ENCODE data around the gene NUP188.
"Not testable (repeated sequence)": the region's sequence is repeated elsewhere in the genome, so short reads cannot be mapped to it uniquely, and the experiment has no call there.

Gene NUP188

GRCh38 chr9:129033216-129033615, 85.7 kb downstream of the NUP188 start:
- no peak for DNase-seq

- not testable (repeated sequence) for DNase-seq
Measured at GRCh38 chr9:129035838-129036237, 88.3 kb downstream of the NUP188 start.

GRCh38 chr9:129036241-129036922, 88.9 kb downstream of the NUP188 start, which contains the start of gene MIGA2:
Gene MIGA2, plus strand, starts transcription at chr9:129036626. Its CDS starts 3,969 bp downstream, at chr9:129040595.
- DNase-seq, result peak; percentile 94 to 96

- DNase-seq, result no peak
Measured at GRCh38 chr9:129036923-129037766, 89.6 kb downstream of the NUP188 start.

- no peak for DNase-seq
Measured at GRCh38 chr9:129037767-129038098, 90.2 kb downstream of the NUP188 start.

GRCh38 chr9:129038109-129038852, 90.8 kb downstream of the NUP188 start:
- no peak for DNase-seq

GRCh38 chr9:129040113-129040643, 92.7 kb downstream of the NUP188 start:
- DNase-seq, result no peak

- no peak for DNase-seq
Measured at GRCh38 chr9:129042016-129042415, 94.5 kb downstream of the NUP188 start.

- no peak for DNase-seq
Measured at GRCh38 chr9:129052592-129052991, 105.1 kb downstream of the NUP188 start.

- DNase-seq, result no peak
Measured at GRCh38 chr9:129053020-129053419, 105.5 kb downstream of the NUP188 start.

GRCh38 chr9:129054163-129054851, 106.8 kb downstream of the NUP188 start:
- DNase-seq, result no peak

Data from activated CD4-positive, alpha-beta T cell treated with anti-CD3 and anti-CD28 coated beads, Interleukin-2, amount 50 U/mL, for 48 hours (primary cell).